GM10266 (cell line): ENCODE results near the gene SLIT3.

ENCODE experiments used
- DNase-seq: peaks from one replicate; pipeline ENCODE4 v3.0.0; 2012; ENCODE audit errors: extremely low spot score
- CTCF ChIP-seq: IDR thresholded peaks from 2 replicates; pipeline ENCODE4 v1.5.1; 2012; ENCODE audit warnings: mild to moderate bottlenecking, low read depth; ENCODE audit not compliant: control insufficient read depth, insufficient read depth; ENCODE audit errors: missing control alignments

Gene SLIT3

GRCh38 chr5:169190849-169191248 is 110.1 kb downstream of the SLIT3 start:
- TF ChIP-seq CTCF = no peak
- no peak for DNase-seq

- no peak for DNase-seq
- no peak for TF ChIP-seq CTCF
These were observed 115.3 kb downstream of the SLIT3 start for GRCh38 chr5:169185626-169186025.

GRCh38 chr5:169183576-169183975 is 117.4 kb downstream of the SLIT3 start:
- DNase-seq = no peak
- TF ChIP-seq CTCF = no peak

- TF ChIP-seq CTCF = no peak
These were observed 118.1 kb downstream of the SLIT3 start for GRCh38 chr5:169182797-169183196.

GRCh38 chr5:169181814-169182213 is 119.1 kb downstream of the SLIT3 start:
- DNase-seq = no peak
- no peak for TF ChIP-seq CTCF

More at GRCh38 chr5:169182797-169183196, 118.1 kb downstream of the SLIT3 start:
- DNase-seq = no peak

- no peak for TF ChIP-seq CTCF
- DNase-seq = no peak
These were observed 122.2 kb downstream of the SLIT3 start for GRCh38 chr5:169178754-169179153.

- no peak for DNase-seq
- TF ChIP-seq CTCF = no peak
These were observed 122.7 kb downstream of the SLIT3 start for GRCh38 chr5:169178274-169178673.
